ENCODE results near the gene ANO8.

Gene ANO8

GRCh38 chr19:17341845-17342244 is 7.2 kb upstream of the ANO8 start:
- Histone ChIP-seq H3K9ac (ENCODE audit: low read depth, low read length) (no peak overlapping the region), H3K27me3 (ENCODE audit: insufficient read depth, low read length) (no peaks in the 10 kb centered on the region), H3K4me3 (ENCODE audit: low read length) (no peak overlapping the region), H3K36me3 (ENCODE audit: insufficient read depth, low read depth, low read length) (peaks cover 16% of the 10 kb centered on the region; the same call in 1 of the 2 replicates), H3K9me3 (ENCODE audit: insufficient read depth, low read depth, low read length) (no peaks in the 10 kb centered on the region), H3K4me1 (ENCODE audit: insufficient read depth, low read length) (peaks cover 3% of the 10 kb centered on the region; the same call in 1 of the 2 replicates), H3K27ac (ENCODE audit: low read length) (no peak overlapping the region)

GRCh38 chr19:17341386-17341785 is 6.7 kb upstream of the ANO8 start:
- H3K36me3 ChIP-seq (ENCODE audit: insufficient read depth, low read depth, low read length), result peaks cover 16% of the 10 kb centered on the region; the same call in 1 of the 2 replicates
- H3K9ac ChIP-seq (ENCODE audit: low read depth, low read length), result peak overlapping the region; percentile 52; the same call in 1 of the 2 replicates
- peaks cover 3% of the 10 kb centered on the region; the same call in 1 of the 2 replicates for H3K4me1 ChIP-seq (ENCODE audit: insufficient read depth, low read length)
- no peaks in the 10 kb centered on the region for H3K9me3 ChIP-seq (ENCODE audit: insufficient read depth, low read depth, low read length)
- no peaks in the 10 kb centered on the region for H3K27me3 ChIP-seq (ENCODE audit: insufficient read depth, low read length)
- peak overlapping the region; percentile 23 for H3K27ac ChIP-seq (ENCODE audit: low read length)
- no peak overlapping the region for H3K4me3 ChIP-seq (ENCODE audit: low read length)

- H3K4me3 ChIP-seq (ENCODE audit: low read length), result peak overlapping the region; percentile 44; the same call in 1 of the 2 replicates
- peak overlapping the region; percentile 52; the same call in 1 of the 2 replicates for H3K9ac ChIP-seq (ENCODE audit: low read depth, low read length)
- peaks cover 3% of the 10 kb centered on the region; the same call in 1 of the 2 replicates for H3K4me1 ChIP-seq (ENCODE audit: insufficient read depth, low read length)
- no peaks in the 10 kb centered on the region for H3K27me3 ChIP-seq (ENCODE audit: insufficient read depth, low read length)
- H3K36me3 ChIP-seq (ENCODE audit: insufficient read depth, low read depth, low read length), result peaks cover 16% of the 10 kb centered on the region; the same call in 1 of the 2 replicates
- no peaks in the 10 kb centered on the region for H3K9me3 ChIP-seq (ENCODE audit: insufficient read depth, low read depth, low read length)
- H3K27ac ChIP-seq (ENCODE audit: low read length), result peak overlapping the region; percentile 23
Measured at GRCh38 chr19:17340871-17341357, 6.3 kb upstream of the ANO8 start.

GRCh38 chr19:17340302-17340870 is 5.7 kb upstream of the ANO8 start:
- H3K27me3 ChIP-seq (ENCODE audit: insufficient read depth, low read length), result no peaks in the 10 kb centered on the region
- no peak overlapping the region for H3K9ac ChIP-seq (ENCODE audit: low read depth, low read length)
- no peak overlapping the region for H3K27ac ChIP-seq (ENCODE audit: low read length)
- H3K36me3 ChIP-seq (ENCODE audit: insufficient read depth, low read depth, low read length), result peaks cover 16% of the 10 kb centered on the region; the same call in 1 of the 2 replicates
- peak overlapping the region; percentile 50; the same call in 1 of the 2 replicates for H3K4me3 ChIP-seq (ENCODE audit: low read length)
- H3K4me1 ChIP-seq (ENCODE audit: insufficient read depth, low read length), result peaks cover 3% of the 10 kb centered on the region; the same call in 1 of the 2 replicates
- no peaks in the 10 kb centered on the region for H3K9me3 ChIP-seq (ENCODE audit: insufficient read depth, low read depth, low read length)

- Histone ChIP-seq H3K4me1 (ENCODE audit: insufficient read depth, low read length) (peaks cover 3% of the 10 kb centered on the region; the same call in 1 of the 2 replicates), H3K27ac (ENCODE audit: low read length) (no peak overlapping the region), H3K4me3 (ENCODE audit: low read length) (0 out of 2 replicates have a peak overlapping the region, but pooled peaks have one; percentile 94), H3K36me3 (ENCODE audit: insufficient read depth, low read depth, low read length) (peaks cover 16% of the 10 kb centered on the region; the same call in 1 of the 2 replicates), H3K27me3 (ENCODE audit: insufficient read depth, low read length) (no peaks in the 10 kb centered on the region), H3K9ac (ENCODE audit: low read depth, low read length) (no peak overlapping the region), H3K9me3 (ENCODE audit: insufficient read depth, low read depth, low read length) (no peaks in the 10 kb centered on the region)
Measured at GRCh38 chr19:17339088-17339741, 4.6 kb upstream of the ANO8 start.

- no peak overlapping the region for H3K27ac ChIP-seq (ENCODE audit: low read length)
- H3K9ac ChIP-seq (ENCODE audit: low read depth, low read length), result peak overlapping the region; percentile 85; the same call in 1 of the 2 replicates
- no peaks in the 10 kb centered on the region for H3K9me3 ChIP-seq (ENCODE audit: insufficient read depth, low read depth, low read length)
- H3K4me3 ChIP-seq (ENCODE audit: low read length), result peak overlapping the region; percentile 94
- H3K36me3 ChIP-seq (ENCODE audit: insufficient read depth, low read depth, low read length), result peaks cover 16% of the 10 kb centered on the region; the same call in 1 of the 2 replicates
- peaks cover 5% of the 10 kb centered on the region; the same call in 1 of the 2 replicates for H3K4me1 ChIP-seq (ENCODE audit: insufficient read depth, low read length)
- H3K27me3 ChIP-seq (ENCODE audit: insufficient read depth, low read length), result no peaks in the 10 kb centered on the region
Measured at GRCh38 chr19:17338433-17339078, 3.9 kb upstream of the ANO8 start.

- peaks cover 5% of the 10 kb centered on the region; the same call in 1 of the 2 replicates for H3K4me1 ChIP-seq (ENCODE audit: insufficient read depth, low read length)
- no peaks in the 10 kb centered on the region for H3K27me3 ChIP-seq (ENCODE audit: insufficient read depth, low read length)
- H3K36me3 ChIP-seq (ENCODE audit: insufficient read depth, low read depth, low read length), result peaks cover 16% of the 10 kb centered on the region; the same call in 1 of the 2 replicates
- H3K4me3 ChIP-seq (ENCODE audit: low read length), result peak overlapping the region; percentile 94
- no peak overlapping the region for H3K27ac ChIP-seq (ENCODE audit: low read length)
- no peaks in the 10 kb centered on the region for H3K9me3 ChIP-seq (ENCODE audit: insufficient read depth, low read depth, low read length)
- peak overlapping the region; percentile 85; the same call in 1 of the 2 replicates for H3K9ac ChIP-seq (ENCODE audit: low read depth, low read length)
Measured at GRCh38 chr19:17337675-17338432, 3.2 kb upstream of the ANO8 start.

- Histone ChIP-seq H3K4me1 (ENCODE audit: insufficient read depth, low read length) (peaks cover 5% of the 10 kb centered on the region; the same call in 1 of the 2 replicates), H3K9ac (ENCODE audit: low read depth, low read length) (peak within 1 kb of the TSS; percentile 94)
Measured at GRCh38 chr19:17336872-17337674, 2.4 kb upstream of the ANO8 start, which contains the start of gene GTPBP3. Gene GTPBP3, plus strand, starts transcription at chr19:17337553. Its CDS starts 59 bp downstream, at chr19:17337612.

GRCh38 chr19:17335575-17335974 is 920 bp upstream of the ANO8 start:
- Histone ChIP-seq H3K27me3 (ENCODE audit: insufficient read depth, low read length) (no peaks in the 10 kb centered on the region), H3K9ac (ENCODE audit: low read depth, low read length) (no peak overlapping the region), H3K9me3 (ENCODE audit: insufficient read depth, low read depth, low read length) (no peaks in the 10 kb centered on the region), H3K27ac (ENCODE audit: low read length) (no peak overlapping the region), H3K36me3 (ENCODE audit: insufficient read depth, low read depth, low read length) (no peaks in the 10 kb centered on the region), H3K4me3 (ENCODE audit: low read length) (peak overlapping the region; percentile 78; the same call in 1 of the 2 replicates), H3K4me1 (ENCODE audit: insufficient read depth, low read length) (peaks cover 2% of the 10 kb centered on the region; the same call in 1 of the 2 replicates)

More at GRCh38 chr19:17336872-17337674, 2.4 kb upstream of the ANO8 start, which contains the start of gene GTPBP3:
- H3K27ac ChIP-seq (ENCODE audit: low read length), result peak within 1 kb of the TSS; percentile 84
- no peaks in the 10 kb centered on the region for H3K27me3 ChIP-seq (ENCODE audit: insufficient read depth, low read length)
- H3K9me3 ChIP-seq (ENCODE audit: insufficient read depth, low read depth, low read length), result no peaks in the 10 kb centered on the region
- peaks cover 10% of the 10 kb centered on the region; the same call in 1 of the 2 replicates for H3K36me3 ChIP-seq (ENCODE audit: insufficient read depth, low read depth, low read length)
- H3K4me3 ChIP-seq (ENCODE audit: low read length), result peak within 1 kb of the TSS; percentile 94

All from iPS-20b (cell line).